Activated gamma-delta T cell treated with Interleukin-2 at 50 U/mL for 16 hours (primary cell): ENCODE results near the gene SLC48A1.
"Not testable (repeated sequence)": the region's sequence is repeated elsewhere in the genome, so short reads cannot be mapped to it uniquely, and the experiment has no call there.

ENCODE experiments used
- DNase-seq: peaks from one replicate; pipeline ENCODE4 v3.0.0-alpha.2; 2020

SLC48A1 gene

DNA sequence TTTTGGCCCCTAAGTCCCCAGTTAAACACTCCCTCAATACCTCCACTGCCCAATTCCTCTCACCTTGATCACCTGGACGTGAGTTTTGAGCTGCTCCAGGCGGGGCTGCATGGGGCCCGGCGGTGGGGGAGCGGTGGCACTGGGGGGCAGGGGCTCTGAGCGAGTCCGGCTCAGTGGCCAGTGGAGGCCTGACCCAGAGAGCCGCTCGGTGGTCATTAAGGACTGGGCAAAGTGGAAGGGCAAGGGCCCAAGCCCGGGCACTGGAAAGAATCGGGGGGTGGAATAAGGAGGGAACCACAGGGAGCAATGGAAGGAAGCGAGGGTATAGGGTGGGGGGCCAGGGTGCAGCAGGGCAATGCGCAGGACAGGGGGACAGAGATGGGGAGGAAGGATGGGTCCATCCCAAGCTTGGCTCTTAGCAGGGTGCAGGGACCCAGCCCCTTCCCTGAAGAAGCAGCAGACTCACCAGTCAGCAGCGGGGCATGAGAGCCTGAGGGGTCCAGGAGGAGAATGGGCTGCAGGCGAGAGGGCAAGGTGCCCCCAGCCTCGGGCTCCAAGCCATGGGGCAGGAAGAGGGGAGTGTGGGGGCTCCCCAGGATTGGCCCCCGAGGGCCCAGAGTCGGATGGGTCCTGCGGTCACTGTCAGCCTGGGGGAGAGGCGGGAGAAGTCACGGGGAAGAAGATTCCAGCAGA is 22.2 kb downstream of the SLC48A1 start:
- DNase-seq, result no peak

DNA sequence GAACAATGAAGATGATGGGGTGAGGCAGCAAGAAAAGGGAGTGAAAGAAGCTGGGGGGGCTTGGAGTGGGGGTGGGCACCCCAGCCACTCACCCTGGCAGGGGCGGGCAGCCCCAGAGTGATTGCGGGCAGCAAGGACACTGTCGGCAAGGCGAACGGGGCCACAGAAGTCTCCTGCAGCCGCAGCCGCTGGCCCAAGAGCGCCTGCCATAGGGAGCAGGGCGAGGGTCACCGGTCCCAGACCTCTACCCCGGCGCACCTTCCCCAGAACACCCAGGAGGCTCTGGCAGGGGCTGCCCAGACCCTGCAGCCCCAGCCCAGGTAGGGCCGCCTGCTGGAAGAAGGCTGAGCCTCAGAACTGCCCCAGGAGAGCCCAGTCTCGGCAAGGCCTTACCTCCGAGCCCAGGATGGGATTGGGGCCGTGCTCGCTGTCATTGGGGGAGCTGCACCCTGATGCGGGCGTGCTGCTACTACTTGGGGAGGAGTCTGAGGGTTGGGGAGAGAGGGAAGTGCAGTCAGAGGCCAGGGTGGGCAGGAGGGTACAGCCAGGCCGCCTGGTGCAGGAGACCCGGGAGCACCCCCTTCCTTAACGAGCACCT is 22.9 kb downstream of the SLC48A1 start:
- no peak for DNase-seq

DNA sequence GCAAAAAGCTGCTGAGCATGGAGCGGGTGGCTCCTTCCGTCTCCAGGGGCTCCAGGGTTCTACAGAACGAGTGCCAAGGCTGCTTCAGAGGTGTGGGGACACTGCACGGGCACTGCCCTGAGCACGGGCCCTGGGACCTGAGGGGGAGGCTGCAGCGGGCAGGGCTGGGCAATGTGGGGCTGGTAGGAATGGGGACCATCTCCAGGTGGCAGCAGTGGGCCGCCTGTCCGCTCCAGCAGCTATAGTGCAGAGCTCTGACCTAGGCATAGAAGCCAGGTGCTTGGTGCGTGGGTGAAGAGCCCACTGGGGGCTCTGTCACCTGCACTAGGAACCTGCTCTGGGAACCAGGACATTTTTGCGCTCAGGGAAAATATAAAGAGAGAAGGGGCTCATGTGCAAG is 24.4 kb downstream of the SLC48A1 start:
- DNase-seq, result peak; percentile 52

DNA sequence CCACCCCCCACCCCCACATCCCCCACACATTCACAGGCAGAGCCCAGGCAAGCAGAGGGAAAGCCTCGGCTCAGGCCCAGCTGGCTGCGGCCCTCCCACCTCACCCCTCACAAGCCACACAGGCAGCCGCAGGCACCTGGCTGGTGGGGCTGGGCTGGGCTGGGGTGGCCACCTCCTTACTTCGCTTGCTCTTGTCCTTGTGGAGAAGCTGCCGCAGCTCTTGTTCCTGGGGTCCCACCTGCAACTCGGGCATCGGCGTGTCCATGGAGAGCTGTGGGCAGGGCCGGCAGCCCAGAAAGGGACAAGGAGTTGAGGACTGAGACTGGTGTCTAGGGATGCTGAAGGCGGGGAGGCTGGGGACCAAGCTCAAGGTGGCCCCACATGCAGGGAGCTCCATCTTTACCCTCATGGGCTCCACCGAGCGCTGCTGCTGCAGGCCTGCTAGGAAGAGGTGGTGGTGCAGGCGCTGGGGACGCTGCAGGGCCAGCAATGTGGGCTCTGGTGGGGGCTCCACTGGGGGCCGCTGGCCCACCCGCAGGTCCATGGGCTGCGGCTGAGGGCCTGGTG is 25.4 kb downstream of the SLC48A1 start:
- DNase-seq, result no peak

DNA sequence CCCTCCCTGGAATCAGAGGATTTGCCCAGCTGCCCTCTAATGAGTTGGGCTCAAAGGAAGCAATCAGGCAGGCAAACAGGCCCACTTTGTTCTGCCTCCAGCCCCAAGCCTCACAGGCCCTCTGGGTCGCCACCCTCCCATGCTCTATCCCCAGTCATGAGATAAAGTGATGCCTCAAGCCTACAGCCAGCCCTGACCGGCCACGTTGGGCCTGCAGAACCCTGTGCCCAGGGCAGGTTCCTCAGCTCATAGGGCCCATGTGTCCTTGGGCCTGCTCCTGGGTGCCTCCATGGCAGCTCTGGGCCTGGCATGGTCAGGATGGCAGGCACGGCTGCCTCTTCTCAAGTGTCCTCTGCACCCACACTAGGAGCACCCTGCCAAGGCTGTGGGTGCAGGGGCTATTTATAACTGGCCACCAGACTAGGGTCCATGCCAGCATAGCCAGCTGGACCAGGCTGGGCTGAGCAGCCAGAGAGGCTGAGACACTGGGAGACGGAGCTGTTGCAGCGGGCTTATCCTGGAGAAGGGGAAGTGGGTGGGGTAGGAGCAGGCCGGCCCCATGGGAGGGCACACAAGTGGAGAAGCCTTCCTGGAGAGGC is 26.4 kb downstream of the SLC48A1 start:
- DNase-seq, result no peak

DNA sequence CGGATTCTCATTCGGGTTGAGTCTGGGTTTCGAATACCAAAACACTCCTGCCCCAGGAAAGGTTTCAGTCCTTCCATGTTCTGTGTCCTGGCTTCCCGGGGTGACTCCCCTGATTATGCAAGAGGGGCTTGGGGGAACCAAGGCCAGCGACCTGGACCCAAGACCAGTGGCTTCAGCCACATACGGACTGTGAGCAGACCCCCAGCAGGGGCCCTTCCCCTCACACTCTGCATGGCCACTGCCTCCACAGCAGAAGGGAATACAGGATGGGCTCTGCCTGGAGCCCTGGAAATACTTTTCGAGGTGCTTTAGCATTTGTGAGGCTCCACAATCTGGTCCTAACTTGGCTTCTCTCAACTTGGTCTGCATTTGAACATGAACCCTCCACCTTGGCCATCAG is 27.5 kb downstream of the SLC48A1 start:
- no peak for DNase-seq

DNA sequence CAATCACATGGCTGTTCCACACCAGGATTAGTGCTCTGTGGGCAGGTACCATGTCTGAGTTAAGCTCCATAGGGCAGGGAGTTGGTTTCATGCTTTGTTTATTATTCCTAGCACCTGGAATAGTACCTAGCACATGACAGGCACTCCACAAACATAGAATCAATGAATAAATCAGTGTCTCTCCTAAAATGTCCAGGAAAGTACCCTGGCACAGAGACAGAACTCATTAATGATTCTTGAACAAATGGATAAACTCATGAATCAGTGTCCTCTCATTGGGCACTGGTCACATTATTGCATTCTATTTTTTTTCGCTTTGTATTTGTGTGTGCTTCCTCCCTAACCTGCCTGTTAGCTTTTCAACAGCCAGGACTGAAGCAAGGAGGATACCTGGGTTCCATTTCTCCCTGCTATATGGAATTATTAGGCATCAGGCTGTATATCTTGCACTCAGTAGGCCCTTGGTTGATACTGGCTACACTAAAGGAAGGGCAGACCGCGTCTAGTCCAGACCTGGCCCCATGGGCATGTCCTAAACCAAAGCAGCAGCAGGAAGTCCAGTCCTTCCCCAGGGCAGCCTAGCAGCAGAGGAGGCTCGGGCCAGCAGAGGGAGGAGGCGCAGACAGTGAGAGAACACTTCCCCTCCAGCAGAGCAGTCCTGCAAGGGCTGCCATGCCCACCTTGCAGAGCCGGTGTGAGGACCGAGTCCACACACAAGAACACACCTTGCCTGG is 28.3 kb downstream of the SLC48A1 start:
- no peak for DNase-seq

DNA sequence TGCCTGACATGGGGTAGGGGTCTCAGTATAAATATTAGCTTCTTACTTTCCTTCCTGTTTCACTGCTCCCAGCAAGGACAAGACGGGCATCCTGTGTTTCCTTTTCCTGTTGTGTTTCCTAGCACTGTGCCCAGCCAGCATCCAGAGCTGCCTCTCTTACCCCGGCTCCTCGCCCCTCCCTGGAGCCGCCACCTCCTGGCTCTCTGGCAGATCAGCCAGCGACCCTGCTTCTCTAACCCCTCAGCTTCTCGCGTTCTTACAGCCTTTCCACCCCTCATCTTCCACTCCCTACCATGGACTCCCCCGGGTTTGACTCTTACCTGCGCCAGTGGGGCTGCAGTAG is 28.8 kb downstream of the SLC48A1 start:
- no peak for DNase-seq

DNA sequence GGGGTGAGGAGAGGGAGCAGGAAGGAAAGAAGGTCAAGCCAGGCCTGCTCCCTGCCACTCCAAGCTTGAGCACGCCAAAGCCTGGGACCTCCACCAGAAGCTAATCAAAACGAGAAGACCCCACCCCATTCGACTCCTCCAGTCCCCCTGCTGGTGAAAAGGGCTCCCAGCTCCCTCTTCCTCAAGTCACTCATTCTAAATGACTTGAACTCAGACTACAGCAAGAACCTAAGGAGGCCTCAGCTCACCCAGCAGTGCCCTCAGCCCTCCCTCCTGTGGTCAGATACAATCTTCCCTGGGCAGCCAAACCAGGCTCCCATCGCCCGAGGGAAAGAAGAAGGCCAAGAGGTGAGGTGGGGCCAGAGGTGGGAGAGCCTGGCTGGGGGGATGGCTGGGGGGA is 29.3 kb downstream of the SLC48A1 start:
- DNase-seq, result no peak

DNA sequence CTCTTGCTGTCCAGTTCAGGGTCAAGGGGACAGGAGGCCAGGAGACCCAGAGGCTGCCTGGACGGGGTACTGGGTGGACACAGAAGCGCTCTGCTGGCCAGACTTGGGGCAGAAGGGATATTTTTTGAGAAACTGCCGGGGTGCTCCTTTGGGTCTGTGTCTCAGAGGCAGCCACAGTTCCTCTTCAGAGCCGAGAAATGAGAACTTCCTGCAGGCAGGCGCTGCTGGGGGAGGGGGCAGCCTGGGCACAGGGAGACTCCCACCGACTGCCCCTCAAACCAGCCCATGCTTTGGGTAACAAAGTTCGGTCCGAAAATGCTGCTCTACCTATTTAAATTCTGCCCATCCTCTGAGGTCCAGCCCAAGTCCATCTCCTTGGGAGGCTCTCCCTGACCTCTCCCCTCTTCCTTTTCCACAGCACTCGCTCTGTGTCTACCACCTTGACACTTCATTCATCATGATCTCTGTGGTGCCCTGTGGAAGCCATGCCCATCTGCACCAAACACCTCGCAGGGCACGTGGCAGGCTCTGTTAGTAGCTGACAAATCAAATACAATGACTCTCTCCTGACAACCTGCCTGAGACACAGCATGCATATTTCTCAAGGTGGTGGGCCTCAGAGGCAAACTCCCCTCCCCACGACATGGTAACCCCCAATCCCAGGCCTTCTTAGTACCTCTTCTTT is 30.3 kb downstream of the SLC48A1 start:
- no peak for DNase-seq

DNA sequence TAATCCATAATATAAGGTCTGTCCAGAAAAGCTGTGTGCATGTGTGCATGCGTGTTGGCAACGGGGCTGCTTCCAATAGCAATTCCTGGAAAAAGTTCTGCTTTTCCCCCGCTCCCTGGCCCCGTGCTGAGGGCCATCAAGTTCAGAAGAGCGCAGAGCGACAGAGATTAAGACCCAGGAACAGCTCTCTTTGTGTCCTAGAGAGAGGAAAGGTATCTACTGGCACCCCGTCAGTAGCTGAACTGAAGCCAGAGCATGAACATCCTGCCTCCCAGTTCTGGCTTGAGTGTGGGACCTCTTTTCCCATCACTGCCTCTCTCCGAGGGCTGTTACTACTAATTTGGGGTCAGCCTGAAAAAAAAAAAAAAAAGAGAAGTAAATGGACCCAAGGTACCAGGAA is 31.1 kb downstream of the SLC48A1 start:
- DNase-seq, result no peak

DNA sequence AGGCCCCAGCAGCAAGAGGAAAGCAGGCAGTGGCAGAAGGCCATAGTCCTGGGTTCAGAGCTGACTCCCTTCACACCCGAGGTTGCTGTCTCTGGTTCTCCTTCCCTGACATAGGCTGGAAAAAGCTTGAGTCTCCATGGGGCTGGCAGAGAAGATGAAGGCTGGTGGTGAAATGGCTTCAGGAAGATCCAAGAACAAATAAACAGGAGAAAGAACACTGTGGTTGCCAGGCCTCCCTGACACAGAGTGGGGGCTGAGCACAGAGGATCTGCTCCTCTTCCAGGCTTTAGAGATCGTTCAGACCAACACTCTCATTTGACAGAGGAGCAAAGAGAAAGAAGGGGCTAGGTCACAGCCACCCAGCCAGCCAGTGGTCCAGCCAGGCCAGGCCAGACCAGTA is 32.4 kb downstream of the SLC48A1 start:
- no peak for DNase-seq

DNA sequence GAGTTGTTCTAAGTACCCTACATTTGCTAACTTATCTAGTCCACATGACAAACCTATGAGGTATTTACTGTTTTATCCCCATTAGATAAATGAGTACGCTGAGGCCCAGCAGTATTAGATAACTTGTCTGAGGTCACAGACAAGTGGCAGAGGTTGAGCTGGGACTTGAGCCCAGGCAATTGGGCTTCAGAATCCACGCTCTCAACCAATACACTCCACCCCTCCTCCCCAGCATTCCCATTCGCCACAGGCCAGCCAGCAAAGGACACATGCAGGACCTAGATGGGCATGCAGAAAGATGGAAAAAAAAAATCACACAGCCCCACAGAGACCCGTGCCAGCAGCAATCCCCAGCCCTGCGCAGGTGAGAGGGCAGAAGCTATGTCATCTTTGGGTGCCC is 34.3 kb downstream of the SLC48A1 start:
- DNase-seq, result no peak

DNA sequence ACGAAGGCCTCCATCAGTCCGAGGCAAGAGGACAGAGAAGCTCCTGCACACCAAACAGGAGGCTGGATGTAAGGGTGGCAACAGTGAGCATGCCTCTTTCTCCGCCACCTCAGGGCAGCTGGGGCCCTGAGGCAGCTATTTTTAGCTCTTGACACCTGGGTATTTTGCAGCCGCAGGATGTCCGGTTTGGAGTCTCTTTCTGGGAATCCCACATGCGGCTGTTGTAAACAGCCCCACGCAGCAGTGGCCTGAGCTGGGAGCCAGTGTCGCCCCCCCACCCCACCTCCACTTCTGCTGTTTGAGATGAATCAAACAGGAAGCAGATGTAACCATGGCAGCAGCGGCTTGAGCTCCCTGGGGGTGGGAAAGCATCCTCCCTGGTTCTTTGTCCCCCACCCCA is 35.0 kb downstream of the SLC48A1 start:
- DNase-seq, result peak; percentile 74

DNA sequence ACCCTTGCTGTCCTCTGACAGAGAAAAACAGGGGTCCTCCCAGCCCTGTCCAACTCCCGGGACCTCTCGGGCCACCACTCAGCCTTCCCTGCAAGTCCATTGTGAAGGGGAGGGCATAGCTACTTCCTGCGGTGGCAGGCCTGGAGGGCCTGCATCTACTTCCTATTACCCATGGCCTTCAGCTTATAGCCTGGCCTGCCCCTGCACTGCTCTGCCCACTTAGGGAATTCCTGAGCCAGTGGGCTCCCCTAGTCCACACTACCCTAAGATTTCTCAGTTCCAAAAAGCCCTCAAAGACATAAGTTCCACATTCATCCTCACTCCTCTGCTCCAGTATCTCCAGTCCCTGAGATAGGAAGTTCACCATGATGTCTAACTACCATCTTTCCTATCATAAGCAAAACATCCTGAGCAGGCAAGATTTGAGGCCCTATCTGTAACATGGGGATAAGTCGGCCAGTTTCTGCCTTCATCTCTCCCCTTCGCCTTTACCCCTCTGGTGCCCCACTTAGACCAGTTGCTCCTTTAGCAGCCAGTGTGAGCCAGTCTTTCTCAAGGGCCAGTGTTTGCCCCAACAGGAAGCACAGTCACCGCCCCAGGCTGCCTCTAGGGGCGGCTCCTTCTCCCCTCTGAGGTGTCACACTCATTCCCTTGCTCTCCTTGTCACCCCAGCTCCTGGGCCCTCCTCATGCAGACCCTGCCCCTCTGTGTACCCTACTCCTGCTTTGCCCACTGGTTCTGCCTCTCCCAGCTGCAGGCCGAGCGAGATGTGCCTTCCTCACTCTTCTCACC is 35.7 kb downstream of the SLC48A1 start:
- DNase-seq, result peak; percentile 42

DNA sequence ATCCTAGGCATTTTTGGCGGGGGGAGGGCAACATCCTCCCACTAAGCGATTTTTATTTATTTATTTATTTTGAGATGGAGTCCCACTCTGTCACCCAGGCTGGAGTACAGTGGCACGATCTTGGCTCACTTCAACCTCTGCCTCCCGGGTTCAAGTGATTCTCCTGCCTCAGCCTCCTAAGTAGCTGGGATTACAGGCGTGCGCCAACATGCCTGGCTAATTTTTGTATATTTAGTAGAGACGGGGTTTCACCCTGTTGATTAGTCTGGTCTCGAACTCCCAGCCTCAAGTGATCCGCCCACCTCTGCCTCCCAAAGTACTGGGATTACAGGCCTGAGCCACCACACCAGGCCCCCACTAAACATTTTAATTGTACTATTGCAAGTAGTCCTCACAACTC is 36.5 kb downstream of the SLC48A1 start:
- DNase-seq, result not testable (repeated sequence)

DNA sequence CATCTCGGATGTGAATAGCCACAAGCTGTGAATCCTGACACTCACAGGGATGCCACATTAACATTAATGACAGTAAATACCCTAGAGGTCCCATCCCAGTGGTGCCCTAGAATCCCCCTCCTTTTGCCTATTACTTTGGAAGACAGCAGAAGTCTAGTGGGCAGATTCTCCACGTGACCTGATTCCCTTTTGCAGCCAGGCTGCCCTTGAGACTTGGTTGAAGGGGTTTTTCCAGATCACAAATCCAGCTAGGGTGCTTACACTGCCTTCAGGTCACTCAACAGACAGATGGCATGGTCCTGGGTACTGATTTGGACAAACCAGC is 38.0 kb downstream of the SLC48A1 start:
- no peak for DNase-seq

DNA sequence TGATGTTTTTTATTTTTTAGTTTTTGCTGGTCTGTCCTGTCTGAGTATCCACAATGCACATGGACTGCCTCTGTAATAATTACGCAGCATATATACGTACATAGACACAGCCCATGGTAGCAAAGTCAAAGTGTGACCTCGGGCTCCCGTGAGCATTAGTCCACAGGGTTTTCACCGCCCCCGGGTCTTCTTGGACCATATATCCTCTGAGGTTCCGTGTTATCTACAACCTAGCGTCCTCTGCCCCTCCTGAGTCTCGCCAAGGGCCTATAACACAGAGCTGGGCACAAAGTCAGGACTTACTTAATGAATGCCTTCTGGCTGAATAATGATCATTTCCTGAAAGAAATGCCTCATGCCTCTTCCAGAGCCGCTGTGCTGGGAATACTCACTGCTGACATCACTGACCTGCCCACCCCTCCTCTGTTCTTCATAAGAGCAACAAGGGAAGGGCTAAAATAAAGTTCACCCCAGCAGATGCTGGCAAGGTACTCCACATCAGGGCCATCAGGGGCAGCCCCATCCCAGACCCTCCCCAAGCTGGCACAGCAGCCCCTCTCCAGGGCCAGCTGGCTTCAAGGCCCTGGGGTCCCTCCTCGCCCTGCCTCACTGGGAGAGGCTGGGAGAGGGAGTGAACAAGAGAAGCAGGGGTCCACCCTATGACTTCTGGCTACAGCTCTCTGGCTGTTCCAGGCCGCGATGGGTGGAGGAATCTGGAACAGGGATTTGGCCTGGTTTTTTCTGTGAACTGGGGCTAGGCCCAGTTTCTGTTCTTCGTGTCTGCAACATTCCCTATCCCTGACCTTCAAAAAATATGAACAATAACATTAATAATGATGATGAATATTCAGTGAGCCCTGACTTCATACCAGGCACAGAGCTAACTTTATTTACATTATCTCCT is 38.8 kb downstream of the SLC48A1 start:
- no peak for DNase-seq

DNA sequence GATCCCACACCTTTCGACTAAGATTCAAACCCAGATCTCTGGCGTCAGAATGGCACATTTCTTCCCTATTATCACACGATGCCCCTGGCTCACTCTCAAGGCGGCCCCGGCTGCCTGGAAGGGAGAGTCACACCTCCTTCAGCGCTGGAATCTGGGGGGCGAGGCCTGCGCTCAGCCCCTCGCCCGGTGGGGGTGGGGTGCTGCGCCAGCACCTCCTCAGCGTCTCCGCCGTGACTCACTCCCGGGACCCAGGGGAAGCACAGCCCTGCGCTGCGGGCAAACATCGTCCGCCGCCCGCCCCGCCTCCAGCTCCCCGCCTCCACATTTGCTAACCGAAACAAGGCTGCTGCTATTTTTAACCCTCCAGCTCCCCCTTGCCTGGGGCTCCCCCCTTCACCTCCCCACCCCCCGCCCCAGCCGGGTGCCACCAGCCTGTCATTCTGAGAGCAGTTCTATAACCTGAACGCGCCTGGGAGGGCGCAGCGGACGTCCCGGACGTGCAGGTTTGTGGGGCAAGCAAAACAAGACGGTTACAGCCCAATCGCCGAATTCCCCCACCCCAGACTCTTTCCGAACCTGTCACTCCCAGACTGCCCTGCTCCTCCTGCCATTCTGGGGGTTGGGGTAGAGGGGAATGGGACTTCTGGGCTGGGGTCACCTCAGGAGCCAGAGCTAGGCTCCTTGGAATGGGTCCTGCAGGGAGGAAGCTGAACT is 39.9 kb downstream of the SLC48A1 start:
- DNase-seq, result peak; percentile 88

DNA sequence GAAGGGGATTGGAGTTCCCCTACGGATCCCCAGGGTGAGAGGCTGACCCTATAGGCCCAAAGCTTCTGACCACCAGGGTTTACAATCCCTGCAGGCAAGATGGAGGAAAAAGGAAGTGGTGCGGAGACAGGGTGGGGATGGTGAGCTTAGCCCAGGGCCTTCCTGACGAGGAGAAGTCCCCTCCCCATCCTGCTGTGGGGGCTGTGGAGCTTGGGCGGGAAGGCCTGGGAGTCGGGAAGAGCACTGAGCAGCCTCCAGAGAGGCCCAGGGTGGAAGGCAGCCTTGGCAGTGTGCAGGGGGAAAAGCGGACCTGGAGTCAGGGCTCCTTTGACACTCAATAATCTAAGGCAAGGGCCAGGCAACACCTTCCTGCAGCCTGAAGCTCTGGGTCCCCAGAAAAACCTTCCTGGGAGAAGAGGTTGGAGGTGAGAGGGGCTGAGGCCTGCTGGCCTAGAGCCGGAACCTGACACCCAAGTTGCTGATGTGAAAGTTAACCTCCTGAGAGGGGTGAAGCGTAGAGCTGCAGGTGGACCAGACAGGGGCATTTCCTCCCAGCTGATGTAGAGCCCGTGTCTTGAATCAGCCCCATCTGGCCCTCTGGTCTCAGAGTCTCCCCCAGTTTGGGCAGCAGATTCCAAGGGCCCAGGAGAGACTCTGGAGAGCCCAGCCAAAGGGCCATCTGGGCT is 40.6 kb downstream of the SLC48A1 start:
- DNase-seq, result no peak
